GM23248 (cell line): ENCODE measurements around the gene ETDB. TPM values are rescaled to one million over a fixed set of nuclear protein-coding genes. Genes with fewer than 3 reads are reported as not detected.
"Not testable (repeated sequence)": the region's sequence is repeated elsewhere in the genome, so short reads cannot be mapped to it uniquely, and the experiment has no call there.

Experiments
- DNase-seq: peaks from one replicate; pipeline ENCODE4 v3.0.0-alpha.2; 2015
- H2AFZ ChIP-seq: fragments of 200-600 bp; sonication (generic); 2 replicates; pipeline ENCODE4 v1.6.1; 2016; ENCODE audit warnings: antibody characterized with exemption
- H3F3A ChIP-seq: fragments of 200-600 bp; sonication (generic); 2 replicates; pipeline ENCODE4 v1.6.1; 2016; ENCODE audit warnings: mild to moderate bottlenecking, antibody characterized with exemption, mixed run types; ENCODE audit not compliant: insufficient read depth
- H3K27ac ChIP-seq: fragments of 200-600 bp; sonication (generic); 2 replicates; pipeline ENCODE4 v1.5.1; 2016; ENCODE audit warnings: mild to moderate bottlenecking
- H3K27me3 ChIP-seq: fragments of 200-600 bp; sonication (generic); replicated peaks from 2 replicates; pipeline ENCODE4 v1.6.1; 2016; ENCODE audit warnings: mild to moderate bottlenecking; ENCODE audit not compliant: insufficient read depth
- H3K36me3 ChIP-seq: fragments of 200-600 bp; sonication (generic); 2 replicates; pipeline ENCODE4 v1.6.1; 2016; ENCODE audit warnings: low read depth, mild to moderate bottlenecking
- H3K4me1 ChIP-seq: fragments of 200-600 bp; sonication (generic); 2 replicates; pipeline ENCODE4 v1.6.1; 2016; ENCODE audit warnings: mild to moderate bottlenecking; ENCODE audit not compliant: insufficient read depth
- H3K4me2 ChIP-seq: fragments of 200-600 bp; sonication (generic); one replicate; pipeline ENCODE4 v1.6.1; 2016; ENCODE audit warnings: mild to moderate bottlenecking; ENCODE audit not compliant: unreplicated experiment
- H3K4me3 ChIP-seq: fragments of 200-600 bp; sonication (generic); 2 replicates; pipeline ENCODE4 v1.5.1; 2016; ENCODE audit warnings: mild to moderate bottlenecking
- H3K79me2 ChIP-seq: fragments of 200-600 bp; sonication (generic); 2 replicates; pipeline ENCODE4 v1.6.1; 2016; ENCODE audit warnings: mild to moderate bottlenecking; ENCODE audit not compliant: insufficient read depth
- H3K9ac ChIP-seq: fragments of 200-600 bp; sonication (generic); 2 replicates; pipeline ENCODE4 v1.6.1; 2016; ENCODE audit warnings: mild to moderate bottlenecking
- H3K9me2 ChIP-seq: fragments of 200-600 bp; sonication (generic); 2 replicates; pipeline ENCODE4 v1.6.1; 2016; ENCODE audit warnings: mixed run types, mild to moderate bottlenecking, moderate library complexity; ENCODE audit not compliant: insufficient read depth
- H3K9me3 ChIP-seq: fragments of 200-600 bp; sonication (generic); one replicate; pipeline ENCODE4 v1.6.1; 2017; ENCODE audit warnings: low read depth
- H4K20me1 ChIP-seq: fragments of 200-600 bp; sonication (generic); 2 replicates; pipeline ENCODE4 v1.6.0; 2016; ENCODE audit not compliant: insufficient read depth
- EZH2 ChIP-seq: fragments of 200-600 bp; sonication (generic); IDR thresholded peaks from 2 replicates; pipeline ENCODE4 v1.6.1; 2018; ENCODE audit warnings: antibody characterized with exemption, mild to moderate bottlenecking; ENCODE audit not compliant: insufficient read depth, poor library complexity, severe bottlenecking
- EZH2phosphoT487 ChIP-seq: fragments of 200-600 bp; sonication (generic); IDR thresholded peaks from 2 replicates; pipeline ENCODE4 v1.6.1; 2018; ENCODE audit warnings: antibody characterized with exemption, moderate library complexity, mild to moderate bottlenecking, low read depth; ENCODE audit not compliant: insufficient read depth
- WGBS, 2 experiments: methylation state at CpG; one replicate each; pipeline ENCODE4 v1.1.6; 2015 to 2017; ENCODE audit warnings: low lambda C conversion rate in 2 of 2, low coverage in 1 of 2; ENCODE audit errors: missing lambda C conversion rate in 2 of 2; 5-methylcytosine and 5-hydroxymethylcytosine counted together
- in situ Hi-C: fragments of 300-500 bp; cut with MboI; formaldehyde crosslinking; loops from 2 replicates; pipeline ENCODE4 v1.15.0; 2020
- polyA plus RNA-seq: library from polyadenylated mRNA; unstranded; fragments of >200 nt; fragmentation: Nextera tagmentation; extraction: Ambion mirVana; gene quantifications from 2 replicates; pipeline ENCODE4 v1.2.1, GENCODE V29; 2016
- total RNA-seq: library from RNA; depleted of rRNA; stranded (reverse); fragments of >200 nt; shearing (Covaris generic); gene quantifications from 2 replicates; pipeline ENCODE4 v1.2.3, GENCODE V29; 2014; rRNA removed

The ETDB gene
- not detected in 2 replicates for total RNA-seq
- polyA plus RNA-seq = not detected in 2 replicates

DNA sequence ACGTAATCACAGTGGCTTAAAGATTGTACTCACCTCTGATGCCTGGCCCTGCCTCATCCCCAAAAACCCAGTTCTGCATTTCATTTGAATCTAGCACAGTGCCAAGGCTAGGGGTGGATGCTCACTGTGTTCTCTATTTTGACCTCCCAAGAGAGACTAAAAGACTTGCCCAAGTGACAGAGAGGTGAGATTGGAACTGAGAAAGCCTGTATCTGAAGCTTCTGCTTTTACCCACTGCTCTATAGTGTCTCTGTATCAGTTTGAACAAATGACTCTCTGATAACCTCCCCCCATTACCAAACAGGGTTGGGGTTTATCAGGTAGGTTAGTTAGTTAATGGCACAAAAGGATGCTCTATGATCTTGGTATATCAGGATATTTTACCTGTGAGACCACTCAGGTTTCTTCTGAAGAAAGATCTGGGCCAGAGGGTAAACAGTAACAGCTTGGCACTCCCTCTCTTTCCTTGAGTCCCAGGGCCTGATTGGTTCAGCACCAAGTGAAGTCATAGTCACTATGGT, at the start of gene ETDB:
TSS of gene ETDB (minus strand) at position 471 of the 521 bp plus-strand sequence. CDS start 1,265 bp downstream, outside the sequence.
- H3K36me3 ChIP-seq, H3K27ac ChIP-seq, H3K4me2 ChIP-seq, H3K4me1 ChIP-seq, H3F3A ChIP-seq, H3K9me2 ChIP-seq, H3K9ac ChIP-seq, H4K20me1 ChIP-seq, H2AFZ ChIP-seq, in situ Hi-C loops, H3K9me3 ChIP-seq, H3K27me3 ChIP-seq, DNase-seq, H3K4me3 ChIP-seq, H3K79me2 ChIP-seq: not testable (repeated sequence)
- WGBS, 2 experiments = no CpG with 5 or more reads among the region's 1 CpG

DNA sequence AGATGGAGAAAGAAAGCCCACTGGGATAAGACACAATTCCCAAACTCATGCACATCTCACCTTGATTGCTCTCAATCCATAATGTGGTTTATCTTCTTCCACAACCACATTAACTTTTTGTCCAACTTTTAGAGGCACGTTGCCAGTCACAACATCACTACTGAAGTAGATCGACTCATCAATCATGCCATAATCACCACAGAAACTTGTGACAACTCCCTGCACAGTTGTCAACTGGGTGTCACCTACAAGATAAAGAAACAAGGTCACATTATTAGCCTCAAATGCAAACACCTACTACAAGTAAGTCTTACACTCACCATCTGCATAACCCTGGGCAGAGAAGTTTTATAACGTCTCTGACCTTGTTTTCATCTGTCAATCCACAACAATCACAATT, 49.2 kb upstream of the ETDB start:
- H3K36me3 ChIP-seq, H3K9me3 ChIP-seq, H3K9ac ChIP-seq, H3K4me1 ChIP-seq, H3K27ac ChIP-seq, H3K9me2 ChIP-seq, in situ Hi-C loops, H3K4me3 ChIP-seq, H3K27me3 ChIP-seq, H3K4me2 ChIP-seq, H4K20me1 ChIP-seq, H3F3A ChIP-seq, H2AFZ ChIP-seq, DNase-seq, H3K79me2 ChIP-seq: not testable (repeated sequence)
- 32 to 37% methylated on average over 3 of the region's 3 CpGs for WGBS, 2 experiments

DNA sequence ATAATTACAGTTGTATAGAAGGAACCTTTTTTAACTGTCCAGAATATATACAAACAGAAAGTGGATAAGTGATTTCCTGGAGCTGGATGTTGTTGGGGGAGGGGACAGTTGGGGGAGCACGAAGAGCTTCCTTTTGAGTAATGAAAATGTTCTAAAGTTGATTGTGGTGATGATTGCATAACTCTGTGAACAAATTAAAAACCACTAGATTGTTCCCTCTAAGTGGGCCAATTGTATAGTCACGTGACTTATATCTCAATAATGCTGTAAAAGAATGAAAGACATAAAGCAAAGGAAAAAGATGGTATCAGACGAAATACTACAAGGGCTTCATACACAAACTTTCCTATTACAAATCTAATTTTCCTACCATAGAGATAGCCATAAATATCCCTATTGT, 48.2 kb upstream of the ETDB start:
- Histone ChIP-seq H3K79me2 (no peaks in the 10 kb centered on the region), H3K4me3 (no peak overlapping the region), H3K4me1 (no peaks in the 10 kb centered on the region), H4K20me1 (no peaks in the 10 kb centered on the region), H3K36me3 (no peaks in the 10 kb centered on the region), H3K27me3 (no peaks in the 10 kb centered on the region), H3K27ac (no peak overlapping the region), H2AFZ (no peak overlapping the region), H3K9ac (no peak overlapping the region), H3F3A (no peaks in the 10 kb centered on the region), H3K9me2 (no peaks in the 10 kb centered on the region), H3K9me3 (no peaks in the 10 kb centered on the region), H3K4me2 (no peak overlapping the region)
- WGBS, 2 experiments = 6 to 10% methylated on average over 3 of the region's 3 CpGs
- DNase-seq = no peak
- in situ Hi-C loops = no loop called here
- TF ChIP-seq EZH2 = no peak
- TF ChIP-seq EZH2phosphoT487 = no peak

DNA sequence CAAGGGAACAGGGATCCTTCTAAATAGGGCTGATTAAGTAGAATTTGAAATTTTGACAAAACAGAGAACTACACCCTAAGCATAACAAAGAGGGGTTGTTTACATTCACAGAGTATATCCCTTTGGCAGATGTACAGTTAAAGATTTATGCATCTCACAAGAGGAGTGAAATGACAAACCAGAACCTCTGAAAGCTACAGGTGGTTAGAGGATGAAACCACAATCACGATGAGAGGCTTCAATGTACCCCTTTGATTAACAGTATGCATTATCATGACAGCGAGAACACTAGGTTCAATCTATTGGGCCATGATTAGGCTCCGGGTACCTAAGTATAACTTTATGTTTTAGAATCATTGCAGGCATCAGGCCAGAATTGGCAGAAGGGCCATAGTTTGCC, 34.4 kb upstream of the ETDB start:
- H3K4me2 ChIP-seq, H3K9me2 ChIP-seq, H3K4me1 ChIP-seq, in situ Hi-C loops, H3K4me3 ChIP-seq, H3F3A ChIP-seq, DNase-seq, H3K27me3 ChIP-seq, H3K9me3 ChIP-seq, H4K20me1 ChIP-seq, H3K36me3 ChIP-seq, H3K79me2 ChIP-seq, H3K27ac ChIP-seq, H2AFZ ChIP-seq, H3K9ac ChIP-seq: not testable (repeated sequence)
- no CpG with 5 or more reads among the region's 3 CpGs for WGBS, 2 experiments

DNA sequence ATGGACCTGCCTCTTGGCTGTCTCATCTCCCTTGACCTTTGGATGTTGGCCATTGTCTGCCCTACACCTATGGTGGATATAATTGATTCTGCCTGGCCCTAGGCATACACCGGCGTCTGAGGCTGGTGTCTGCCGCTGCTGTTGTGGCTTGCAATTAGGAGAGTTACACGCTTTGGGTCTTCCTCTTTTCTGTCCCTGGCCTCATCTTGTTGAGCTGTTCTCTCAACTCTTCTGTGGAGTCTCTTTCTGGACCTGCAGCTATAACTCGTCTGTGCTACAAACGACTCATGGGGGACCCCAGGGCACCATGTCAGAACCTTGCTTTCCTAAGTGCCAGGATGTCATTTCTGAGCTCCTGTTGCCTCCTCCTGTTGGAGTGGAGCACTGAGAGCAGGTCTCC, 5.8 kb upstream of the ETDB start:
- WGBS, 2 experiments = no CpG with 5 or more reads among the region's 6 CpGs
- H3K9ac ChIP-seq, H3K79me2 ChIP-seq, H3K4me2 ChIP-seq, H2AFZ ChIP-seq, H4K20me1 ChIP-seq, H3K27me3 ChIP-seq, H3K27ac ChIP-seq, H3K36me3 ChIP-seq, in situ Hi-C loops, H3F3A ChIP-seq, DNase-seq, H3K9me3 ChIP-seq, H3K4me1 ChIP-seq, H3K9me2 ChIP-seq, H3K4me3 ChIP-seq: not testable (repeated sequence)

DNA sequence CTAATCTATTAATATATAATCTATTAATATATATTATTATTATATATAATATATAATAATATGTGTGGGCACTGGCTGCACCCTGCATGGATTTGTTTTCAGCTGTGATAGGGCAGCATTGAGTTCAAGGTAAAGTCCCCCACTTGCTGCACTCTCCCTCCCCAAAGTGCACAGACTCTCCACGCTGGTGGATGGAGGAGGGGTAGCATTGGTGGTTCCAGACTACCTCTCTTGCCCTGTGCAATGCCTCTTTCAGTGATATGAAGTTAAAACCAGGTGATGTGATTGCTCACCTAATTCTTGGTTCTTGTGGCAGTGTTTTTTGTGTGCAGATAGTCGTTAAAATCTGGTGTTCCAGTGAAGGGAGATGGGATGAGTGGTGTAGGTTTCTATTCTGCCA, 4.3 kb downstream of the ETDB start:
- in situ Hi-C loops = not testable (repeated sequence)
- WGBS, 2 experiments = 0% methylated on average over 1 of the region's 2 CpGs; no CpG with 5 or more reads in 1 of the 2 experiments

More for the DNA sequence above, 4.3 kb downstream of the ETDB start:
- not testable (repeated sequence) for H3K36me3 ChIP-seq, H3K4me3 ChIP-seq, H3K4me1 ChIP-seq, H3K79me2 ChIP-seq, H3K4me2 ChIP-seq, H2AFZ ChIP-seq, H3K9ac ChIP-seq, H3K9me2 ChIP-seq, H3F3A ChIP-seq, H4K20me1 ChIP-seq, H3K27me3 ChIP-seq, H3K27ac ChIP-seq, DNase-seq, H3K9me3 ChIP-seq
